Effector CD4-positive, alpha-beta T cell (primary cell): ENCODE results near the gene KIF2C.
"Not testable (repeated sequence)": the region's sequence is repeated elsewhere in the genome, so short reads cannot be mapped to it uniquely, and the experiment has no call there.

Experiments used
- DNase-seq: peaks from one replicate; pipeline ENCODE4 v3.0.0-alpha.2; 2020

KIF2C gene

GRCh38 chr1:44775930-44776729 lies 36.5 kb downstream of the KIF2C start:
- DNase-seq = no peak

- DNase-seq = no peak
Measured at GRCh38 chr1:44776730-44777068, 37.1 kb downstream of the KIF2C start.

- DNase-seq = no peak
Measured at GRCh38 chr1:44777547-44777946, 37.9 kb downstream of the KIF2C start.

GRCh38 chr1:44777969-44778635 lies 38.5 kb downstream of the KIF2C start:
- no peak for DNase-seq

- DNase-seq = no peak
Measured at GRCh38 chr1:44778705-44779576, 39.3 kb downstream of the KIF2C start.

GRCh38 chr1:44780583-44781121 lies 41.0 kb downstream of the KIF2C start:
- no peak for DNase-seq

- no peak for DNase-seq
Measured at GRCh38 chr1:44783697-44784093, 44.1 kb downstream of the KIF2C start.

GRCh38 chr1:44784094-44785028 lies 44.7 kb downstream of the KIF2C start:
- no peak for DNase-seq

- no peak for DNase-seq
Measured at GRCh38 chr1:44785029-44785380, 45.4 kb downstream of the KIF2C start.

GRCh38 chr1:44785501-44786137 lies 46.0 kb downstream of the KIF2C start:
- DNase-seq = no peak

GRCh38 chr1:44786138-44786840 lies 46.7 kb downstream of the KIF2C start:
- DNase-seq = peak; percentile 71

- no peak for DNase-seq
Measured at GRCh38 chr1:44786841-44787426, 47.3 kb downstream of the KIF2C start.

- DNase-seq = no peak
Measured at GRCh38 chr1:44787506-44787905, 47.9 kb downstream of the KIF2C start.

- DNase-seq = no peak
Measured at GRCh38 chr1:44788120-44788860, 48.7 kb downstream of the KIF2C start, which contains the start of gene BEST4. BEST4 (minus strand) TSS chr1:44788170; CDS start chr1:44787705, 465 bp downstream.

GRCh38 chr1:44790968-44791801 lies 51.5 kb downstream of the KIF2C start:
- DNase-seq = no peak

GRCh38 chr1:44792736-44793502 lies 53.3 kb downstream of the KIF2C start:
- no peak for DNase-seq

- DNase-seq = not testable (repeated sequence)
Measured at GRCh38 chr1:44797886-44798285, 58.2 kb downstream of the KIF2C start.
